Hepatocyte (in vitro differentiated cells): ENCODE measurements around the gene PAQR7. TPM values are rescaled to one million over a fixed set of nuclear protein-coding genes. Genes with fewer than 3 reads are reported as not detected.

Experiments
- DNase-seq: peaks from one replicate; pipeline ENCODE4 v3.0.0-alpha.2; 2016; ENCODE audit warnings: low spot score
- H2AFZ ChIP-seq: fragments of 200-600 bp; sonication (generic); 2 replicates; pipeline ENCODE4 v1.6.0; 2016; ENCODE audit warnings: antibody characterized with exemption, mild to moderate bottlenecking
- H3K27ac ChIP-seq: fragments of 200-600 bp; sonication (generic); 2 replicates; pipeline ENCODE4 v1.5.1; 2016; ENCODE audit warnings: mild to moderate bottlenecking
- H3K27me3 ChIP-seq: fragments of 200-600 bp; sonication (generic); 2 replicates; pipeline ENCODE4 v1.6.1; 2016
- H3K36me3 ChIP-seq: fragments of 200-600 bp; sonication (generic); replicated peaks from 2 replicates; pipeline ENCODE4 v1.5.1; 2016; ENCODE audit warnings: low read depth; ENCODE audit not compliant: insufficient read depth
- H3K4me1 ChIP-seq: fragments of 200-600 bp; sonication (generic); 2 replicates; pipeline ENCODE4 v1.5.1; 2016; ENCODE audit warnings: mild to moderate bottlenecking, moderate library complexity; ENCODE audit not compliant: insufficient read depth
- H3K4me2 ChIP-seq: fragments of 200-600 bp; sonication (generic); 2 replicates; pipeline ENCODE4 v1.6.0; 2016
- H3K4me3 ChIP-seq: fragments of 200-600 bp; sonication (generic); 2 replicates; pipeline ENCODE4 v1.5.1; 2016; ENCODE audit warnings: mild to moderate bottlenecking
- H3K79me2 ChIP-seq: fragments of 200-600 bp; sonication (generic); 2 replicates; pipeline ENCODE4 v1.6.0; 2017; ENCODE audit warnings: mild to moderate bottlenecking
- H3K9me2 ChIP-seq: fragments of 200-600 bp; sonication (generic); replicated peaks from 2 replicates; pipeline ENCODE4 v1.6.0; 2017; ENCODE audit warnings: mild to moderate bottlenecking; ENCODE audit not compliant: insufficient read depth
- H3K9me3 ChIP-seq: fragments of 200-600 bp; sonication (generic); 2 replicates; pipeline ENCODE4 v1.5.1; 2016; ENCODE audit warnings: low read depth, mild to moderate bottlenecking
- H4K20me1 ChIP-seq: fragments of 200-600 bp; sonication (generic); 2 replicates; pipeline ENCODE4 v1.6.0; 2016; ENCODE audit warnings: mild to moderate bottlenecking; ENCODE audit not compliant: insufficient read depth, poor library complexity, severe bottlenecking
- CTCF ChIP-seq: fragments of 200-600 bp; sonication (generic); IDR thresholded peaks from 2 replicates; pipeline ENCODE4 v1.5.1; 2016; ENCODE audit warnings: antibody characterized with exemption, mild to moderate bottlenecking; ENCODE audit not compliant: poor library complexity
- EZH2 ChIP-seq: fragments of 200-600 bp; sonication (generic); IDR thresholded peaks from 2 replicates; pipeline ENCODE4 v1.6.1; 2016; ENCODE audit warnings: antibody characterized with exemption, mild to moderate bottlenecking, borderline replicate concordance
- EZH2phosphoT487 ChIP-seq: fragments of 200-600 bp; sonication (generic); IDR thresholded peaks from one replicate; pipeline ENCODE4 v1.6.1; 2018; ENCODE audit warnings: antibody characterized with exemption, mild to moderate bottlenecking, low read depth, moderate library complexity; ENCODE audit not compliant: unreplicated experiment, severe bottlenecking
- WGBS: methylation state at CpG from one replicate; pipeline ENCODE4 v1.1.6; 2016; ENCODE audit warnings: low lambda C conversion rate; ENCODE audit errors: missing lambda C conversion rate; 5-methylcytosine and 5-hydroxymethylcytosine counted together
- polyA plus RNA-seq: library from polyadenylated mRNA; unstranded; fragments of >200 nt; fragmentation: Nextera tagmentation; extraction: Ambion mirVana; gene quantifications from 2 replicates; pipeline ENCODE4 v1.2.1, GENCODE V29; 2016
- total RNA-seq: library from RNA; depleted of rRNA; stranded (reverse); fragments of >200 nt; gene quantifications from 2 replicates; pipeline ENCODE4 v1.2.3, GENCODE V29; 2014

The PAQR7 gene
- total and polyA plus RNA-seq, 2 experiments from 2014 or later: 4.8 to 27.0 TPM

- no peak for TF ChIP-seq EZH2phosphoT487
- no peak for TF ChIP-seq EZH2
- TF ChIP-seq CTCF: no peak
- no peaks in the 10 kb centered on the region for H3K9me3 ChIP-seq
- peaks cover 58% of the 10 kb centered on the region for H3K79me2 ChIP-seq
- peak overlapping the region; percentile 77 for H3K27ac ChIP-seq
- H3K4me2 ChIP-seq: peak overlapping the region; percentile 77
- H2AFZ ChIP-seq: no peak overlapping the region
- H3K27me3 ChIP-seq: no peaks in the 10 kb centered on the region
- no peaks in the 10 kb centered on the region for H3K36me3 ChIP-seq
- DNase-seq: no peak
- 51% methylated on average over 3 of the region's 3 CpGs for WGBS
- peak overlapping the region; percentile 69 for H3K4me3 ChIP-seq
- peaks cover 21% of the 10 kb centered on the region for H3K4me1 ChIP-seq
- H4K20me1 ChIP-seq: no peaks in the 10 kb centered on the region
- no peaks in the 10 kb centered on the region for H3K9me2 ChIP-seq
Measured at GRCh38 chr1:25903986-25904385, 28.5 kb upstream of the PAQR7 start.

DNA sequence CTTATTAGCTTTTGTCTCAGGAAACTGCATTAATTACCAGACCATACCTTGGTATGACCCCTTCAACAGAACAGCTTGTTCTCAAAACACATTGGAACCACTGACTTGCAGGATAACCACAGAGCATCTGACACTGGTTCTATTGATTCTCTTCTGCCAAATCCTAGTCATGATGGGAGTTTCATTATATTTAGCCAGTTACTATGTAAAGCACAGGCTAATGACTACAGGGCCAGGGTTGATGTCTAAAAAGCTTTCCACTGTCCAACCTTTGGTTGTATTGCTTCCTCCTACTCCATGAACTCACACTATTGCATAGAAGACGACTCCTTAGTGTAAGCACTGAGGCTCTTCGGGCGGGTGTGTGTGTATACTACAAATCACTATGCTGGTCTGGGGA lies 27.0 kb upstream of the PAQR7 start:
- peaks cover 61% of the 10 kb centered on the region for H3K79me2 ChIP-seq

GRCh38 chr1:25900219-25900618 lies 24.7 kb upstream of the PAQR7 start:
- no peak for TF ChIP-seq EZH2
- no peak for TF ChIP-seq EZH2phosphoT487
- TF ChIP-seq CTCF: no peak
- Histone ChIP-seq H4K20me1 (no peaks in the 10 kb centered on the region), H3K4me3 (no peak overlapping the region), H3K4me1 (peaks cover 21% of the 10 kb centered on the region), H3K9me3 (no peaks in the 10 kb centered on the region), H3K27ac (no peak overlapping the region), H3K79me2 (peaks cover 61% of the 10 kb centered on the region), H3K9me2 (no peaks in the 10 kb centered on the region), H3K4me2 (no peak overlapping the region), H3K27me3 (no peaks in the 10 kb centered on the region), H3K36me3 (no peaks in the 10 kb centered on the region), H2AFZ (no peak overlapping the region)
- no peak for DNase-seq
- 80% methylated on average over 5 of the region's 5 CpGs for WGBS

More for the DNA sequence above, 27.0 kb upstream of the PAQR7 start:
- Histone ChIP-seq H2AFZ (no peak overlapping the region), H4K20me1 (no peaks in the 10 kb centered on the region), H3K4me1 (peaks cover 21% of the 10 kb centered on the region), H3K4me3 (no peak overlapping the region), H3K9me2 (no peaks in the 10 kb centered on the region), H3K4me2 (peak overlapping the region; percentile 77), H3K9me3 (no peaks in the 10 kb centered on the region), H3K27me3 (no peaks in the 10 kb centered on the region), H3K36me3 (no peaks in the 10 kb centered on the region), H3K27ac (no peak overlapping the region)
- DNase-seq: no peak
- WGBS: 61% methylated on average over 3 of the region's 3 CpGs
- TF ChIP-seq CTCF (no peak), EZH2phosphoT487 (no peak), EZH2 (no peak)

- Histone ChIP-seq H3K27me3 (no peaks in the 10 kb centered on the region), H3K27ac (no peak overlapping the region), H3K36me3 (no peaks in the 10 kb centered on the region), H3K9me2 (no peaks in the 10 kb centered on the region), H3K4me2 (no peak overlapping the region), H3K4me3 (no peak overlapping the region), H3K79me2 (peaks cover 60% of the 10 kb centered on the region), H3K4me1 (peaks cover 21% of the 10 kb centered on the region), H2AFZ (no peak overlapping the region), H4K20me1 (no peaks in the 10 kb centered on the region), H3K9me3 (no peaks in the 10 kb centered on the region)
- TF ChIP-seq CTCF (no peak), EZH2 (no peak), EZH2phosphoT487 (no peak)
- WGBS: 84% methylated on average over 6 of the region's 6 CpGs
- no peak for DNase-seq
Measured at GRCh38 chr1:25899792-25900191, 24.3 kb upstream of the PAQR7 start.
